HG03280 (cell line): ENCODE measurements around the gene ZNF880.
A peak's percentile ranks its signal among the peaks of the same experiment; 100 is the strongest.
"Not testable (repeated sequence)": the region's sequence is repeated elsewhere in the genome, so short reads cannot be mapped to it uniquely, and the experiment has no call there.

Source experiments
- ATAC-seq: cut with Tn5 transposase; IDR thresholded peaks from one replicate; pipeline ENCODE4 v1.9.1; 2021; ENCODE audit warnings: mild to moderate bottlenecking, moderate library complexity; ENCODE audit not compliant: unreplicated experiment

The ZNF880 gene

DNA sequence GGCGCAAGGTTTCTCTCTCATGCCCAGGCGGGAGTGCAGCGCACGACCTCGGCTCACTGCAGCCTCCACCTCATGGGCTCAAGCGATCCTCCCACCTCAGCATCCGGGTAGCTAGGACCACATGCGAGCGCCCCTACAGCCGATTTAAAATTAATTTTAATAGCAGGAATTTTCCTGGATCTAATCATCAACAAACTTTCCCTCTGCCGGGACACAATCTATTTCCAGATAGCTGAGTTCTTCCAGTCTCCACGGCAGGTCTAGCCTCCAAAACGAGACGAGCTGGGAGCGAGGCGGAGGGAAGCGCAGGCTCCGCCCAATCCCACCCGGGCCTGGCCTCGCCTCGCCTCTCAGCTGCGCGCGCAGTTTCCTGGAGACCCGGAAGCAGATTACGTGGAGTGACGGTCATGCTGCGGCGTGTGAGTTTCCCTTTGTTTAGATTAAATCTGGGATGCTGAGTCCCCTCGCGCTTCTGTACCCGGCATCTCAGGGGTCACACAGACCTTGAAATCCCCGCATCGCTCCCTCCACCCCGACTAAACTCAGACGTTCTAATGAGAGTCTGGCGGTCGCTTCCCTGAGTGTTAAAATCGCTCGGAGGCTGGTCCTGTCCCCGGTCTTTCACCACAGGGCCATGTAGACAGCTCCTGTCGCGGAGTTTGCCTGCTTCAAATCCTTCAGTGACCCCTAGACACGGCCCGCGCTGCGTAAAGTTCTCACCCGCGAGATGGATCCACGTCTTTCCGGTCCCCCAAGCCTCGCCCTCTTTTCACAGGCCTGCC lies at the start of gene ZNF880:
Gene ZNF880, plus strand, starts transcription at position 365 of the 782 bp plus-strand sequence. Its CDS starts 43 bp downstream, at position 408.
- ATAC-seq: no peak

GRCh38 chr19:52322429-52322828 lies 47.3 kb upstream of the ZNF880 start:
- ATAC-seq: no peak

GRCh38 chr19:52331757-52332156 lies 38.0 kb upstream of the ZNF880 start:
- ATAC-seq: no peak

DNA sequence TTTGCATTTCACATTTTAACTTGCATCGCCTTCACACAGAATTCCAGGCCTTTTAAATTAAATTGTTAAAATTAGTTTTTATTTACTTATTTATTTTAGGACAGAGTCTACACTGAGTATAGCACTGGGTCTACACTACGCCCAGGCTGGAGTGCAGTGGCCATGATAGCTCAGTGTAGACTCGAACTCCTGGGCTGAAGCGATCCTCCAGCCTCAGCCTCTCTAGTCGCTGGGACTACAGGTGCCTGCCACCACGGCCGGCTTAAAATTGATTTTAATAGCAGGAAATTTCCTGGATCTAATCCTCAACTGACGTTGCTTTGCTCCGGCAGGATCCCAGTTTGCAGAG lies 34.0 kb upstream of the ZNF880 start:
- ATAC-seq: peak; percentile 35

DNA sequence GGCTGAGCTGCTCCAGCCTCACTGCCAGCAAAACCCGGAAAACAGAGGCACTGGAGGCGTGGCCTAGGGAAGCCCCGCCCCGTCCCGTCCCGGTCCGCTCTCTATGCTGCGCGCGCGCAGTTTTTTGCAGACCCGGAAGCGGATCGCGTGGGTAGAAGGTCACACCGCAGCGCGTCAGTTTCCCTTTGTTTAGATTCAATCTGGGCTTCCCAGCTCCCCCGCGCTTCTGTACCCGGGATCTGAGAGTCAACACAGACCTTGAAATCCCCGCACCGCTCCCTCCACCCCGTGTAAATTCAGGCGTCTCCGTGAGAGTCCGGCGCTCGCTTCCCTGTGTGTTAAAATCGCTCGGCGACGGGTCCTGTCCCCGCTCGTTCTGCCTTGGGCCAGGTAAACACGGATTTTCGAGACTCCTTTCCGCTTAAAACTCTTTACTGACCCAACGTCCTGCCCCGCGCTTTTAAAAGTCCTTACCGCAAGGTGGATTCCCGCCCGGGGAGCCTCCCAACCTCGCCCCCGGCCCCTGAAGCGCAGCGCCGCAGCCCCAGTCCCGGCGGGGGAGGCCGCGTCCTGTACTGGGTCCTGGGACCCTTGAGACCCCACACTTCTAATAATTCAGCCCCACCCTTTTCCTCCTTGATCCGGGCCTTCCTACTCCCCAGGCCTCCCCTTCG lies 33.5 kb upstream of the ZNF880 start, which contains the start of gene ZNF610:
Gene ZNF610, plus strand, starts transcription at position 127 of the 674 bp plus-strand sequence. CDS start 12,930 bp downstream, outside the sequence.
- ATAC-seq: peak; percentile 75

- no peak for ATAC-seq
Observed at GRCh38 chr19:52336791-52337381, 32.8 kb upstream of the ZNF880 start.

GRCh38 chr19:52339022-52339421 lies 30.7 kb upstream of the ZNF880 start:
- ATAC-seq: not testable (repeated sequence)

DNA sequence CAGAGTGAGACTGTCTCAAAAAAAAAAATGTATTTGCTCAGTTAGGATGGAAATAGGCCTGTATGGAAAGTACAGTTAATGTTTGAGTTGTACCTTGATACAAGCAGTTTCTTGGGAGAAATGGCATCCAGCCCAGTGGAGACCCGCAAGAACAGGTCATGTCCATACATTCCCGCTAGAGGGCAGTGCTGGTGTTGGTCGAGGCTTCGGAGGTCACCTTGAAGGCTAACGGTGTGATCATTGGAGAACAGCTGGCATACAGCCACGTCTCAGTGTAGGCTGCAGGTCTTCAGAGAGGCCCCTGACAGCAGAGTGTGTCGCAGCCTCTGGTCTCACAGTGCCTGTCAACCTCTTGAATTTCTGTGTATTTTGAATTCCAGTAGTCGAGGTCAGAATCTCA lies 26.2 kb upstream of the ZNF880 start:
- ATAC-seq: no peak

GRCh38 chr19:52345162-52345561 lies 24.6 kb upstream of the ZNF880 start:
- ATAC-seq: no peak

DNA sequence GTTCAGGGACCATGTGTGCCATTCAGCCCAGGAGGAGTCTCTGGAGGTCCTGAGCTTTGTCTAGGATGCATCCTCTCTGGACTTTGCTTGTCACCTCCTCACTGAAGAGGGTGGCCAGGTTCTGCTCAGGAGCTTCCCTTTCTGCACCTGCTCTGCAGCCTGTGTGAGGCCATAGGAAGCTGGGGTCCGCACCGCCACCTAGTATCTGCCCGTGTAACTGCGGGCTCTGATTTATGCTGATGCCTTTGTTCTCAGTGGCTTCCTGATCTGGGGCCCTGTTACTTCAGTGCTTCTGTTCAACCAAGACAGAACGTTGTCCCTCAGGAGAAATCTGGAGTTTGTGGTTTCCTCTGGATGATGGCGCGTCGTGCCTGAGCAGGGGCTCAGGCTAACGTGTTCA lies 18.2 kb upstream of the ZNF880 start:
- no peak for ATAC-seq

DNA sequence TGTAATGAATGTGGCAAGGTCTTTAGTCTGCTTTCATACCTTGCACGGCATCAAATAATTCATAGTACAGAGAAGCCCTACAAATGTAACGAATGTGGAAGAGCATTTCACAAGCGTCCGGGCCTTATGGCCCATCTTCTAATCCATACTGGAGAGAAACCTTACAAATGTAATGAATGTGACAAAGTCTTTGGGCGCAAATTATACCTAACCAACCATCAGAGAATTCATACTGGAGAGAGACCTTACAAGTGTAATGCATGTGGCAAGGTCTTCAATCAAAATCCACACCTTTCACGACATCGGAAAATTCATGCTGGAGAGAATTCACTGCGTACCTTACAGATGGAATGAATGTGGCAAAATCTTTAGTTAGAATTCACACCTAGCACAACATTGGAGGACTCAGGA lies 3.3 kb upstream of the ZNF880 start:
- ATAC-seq: no peak

DNA sequence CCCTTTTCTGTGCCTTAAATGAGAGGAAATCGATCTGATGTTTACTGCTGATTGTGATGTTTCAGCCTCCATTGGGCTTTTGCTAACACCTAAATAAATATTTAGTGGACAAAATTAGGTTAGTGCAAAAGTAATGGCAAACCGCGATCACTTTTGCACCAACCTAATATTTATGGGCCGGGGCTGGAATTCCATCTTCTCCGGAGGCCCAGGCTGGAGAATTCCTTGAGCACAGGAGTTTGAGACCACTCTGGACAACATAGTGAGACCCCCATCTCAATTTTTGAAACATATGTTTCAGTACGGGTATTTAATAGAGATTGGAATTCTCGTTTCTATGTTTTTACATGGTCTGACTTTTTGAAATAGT lies 603 bp downstream of the ZNF880 start:
- ATAC-seq: no peak

GRCh38 chr19:52391135-52391534 lies 21.4 kb downstream of the ZNF880 start:
- no peak for ATAC-seq

DNA sequence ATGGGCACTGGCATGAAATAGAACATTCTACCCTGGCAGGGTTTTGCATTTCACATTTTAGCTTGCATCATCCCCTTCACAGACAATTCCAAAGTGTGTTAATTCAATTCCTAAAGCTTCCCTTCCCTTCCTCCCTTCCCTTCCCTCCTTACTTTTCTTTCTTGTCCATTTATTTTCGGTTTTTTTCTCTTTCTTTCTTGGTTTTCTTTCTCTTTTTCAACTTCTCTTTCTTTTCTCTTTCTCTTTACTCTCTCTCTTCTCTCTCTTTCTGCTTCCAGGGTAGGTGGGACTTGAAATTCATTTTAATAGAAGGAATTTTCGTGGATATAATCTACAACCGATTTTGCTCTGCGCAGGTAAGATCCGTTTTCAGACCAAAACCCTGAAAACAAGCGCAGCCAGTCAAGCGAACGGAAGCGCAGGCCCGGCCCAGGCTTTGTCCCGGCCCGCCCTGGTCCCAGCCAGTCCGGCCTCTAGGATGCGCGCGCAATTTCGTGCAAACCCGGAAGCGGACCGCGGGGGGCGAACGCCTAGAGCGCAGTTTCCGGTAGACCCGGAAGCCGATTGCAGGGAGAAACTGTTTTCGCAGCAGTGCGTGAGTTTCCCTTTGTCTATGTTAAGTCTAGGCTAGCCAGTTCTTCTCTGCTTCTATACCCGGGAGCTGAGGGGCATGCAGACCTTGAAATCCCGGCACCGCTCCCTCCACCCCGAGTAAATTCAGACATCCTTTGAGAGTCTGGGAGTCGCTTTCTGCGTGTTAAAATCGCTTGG lies 27.8 kb downstream of the ZNF880 start, which contains the start of gene ZNF528:
Gene ZNF528, plus strand, starts transcription at position 540 of the 771 bp plus-strand sequence. CDS start 4,165 bp downstream, outside the sequence.
- peak; percentile 93 for ATAC-seq

DNA sequence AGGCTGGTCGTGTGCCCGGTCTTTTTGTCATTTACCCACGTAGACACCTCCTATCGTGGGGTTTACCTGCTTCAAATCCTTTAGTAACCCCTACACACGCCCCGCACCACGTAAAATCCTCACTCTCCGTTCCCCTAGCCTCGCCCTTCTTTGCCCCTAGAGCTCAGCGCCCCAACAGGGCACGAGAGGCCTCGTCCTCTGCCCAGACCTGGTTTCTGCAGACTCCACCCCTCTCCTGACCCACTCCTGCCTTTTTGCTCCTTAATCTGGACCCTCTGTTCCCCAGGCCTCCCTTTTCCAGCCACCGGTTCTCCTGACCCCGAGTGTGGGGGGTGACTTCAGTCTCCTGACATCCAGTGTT lies 28.3 kb downstream of the ZNF880 start:
- ATAC-seq: no peak

- ATAC-seq: no peak
Observed at GRCh38 chr19:52410276-52410675, 40.6 kb downstream of the ZNF880 start.

DNA sequence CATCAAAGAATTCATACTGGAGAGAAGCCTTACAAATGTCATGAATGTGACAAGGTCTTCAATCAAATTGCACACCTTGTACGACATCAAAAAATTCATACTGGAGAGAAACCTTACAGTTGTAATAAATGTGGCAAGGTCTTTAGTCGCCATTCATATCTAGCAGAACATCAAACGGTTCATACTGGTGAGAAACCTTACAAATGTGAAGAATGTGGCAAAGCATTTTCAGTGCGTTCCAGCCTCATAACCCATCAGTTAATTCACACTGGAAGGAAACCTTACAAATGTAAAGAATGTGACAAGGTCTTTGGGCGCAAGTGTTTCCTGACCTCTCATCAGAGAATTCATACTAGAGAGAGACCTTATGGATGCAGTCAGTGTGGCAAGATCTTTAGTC lies 46.0 kb downstream of the ZNF880 start:
- ATAC-seq: no peak

GRCh38 chr19:52428937-52429336 lies 59.2 kb downstream of the ZNF880 start, which contains the start of gene ZNF534:
ZNF534 (plus strand) TSS chr19:52429148; CDS start chr19:52431475, 2,327 bp downstream.
- no peak for ATAC-seq
